ENCODE measurements around the gene C13orf46.

C13orf46 gene

DNA sequence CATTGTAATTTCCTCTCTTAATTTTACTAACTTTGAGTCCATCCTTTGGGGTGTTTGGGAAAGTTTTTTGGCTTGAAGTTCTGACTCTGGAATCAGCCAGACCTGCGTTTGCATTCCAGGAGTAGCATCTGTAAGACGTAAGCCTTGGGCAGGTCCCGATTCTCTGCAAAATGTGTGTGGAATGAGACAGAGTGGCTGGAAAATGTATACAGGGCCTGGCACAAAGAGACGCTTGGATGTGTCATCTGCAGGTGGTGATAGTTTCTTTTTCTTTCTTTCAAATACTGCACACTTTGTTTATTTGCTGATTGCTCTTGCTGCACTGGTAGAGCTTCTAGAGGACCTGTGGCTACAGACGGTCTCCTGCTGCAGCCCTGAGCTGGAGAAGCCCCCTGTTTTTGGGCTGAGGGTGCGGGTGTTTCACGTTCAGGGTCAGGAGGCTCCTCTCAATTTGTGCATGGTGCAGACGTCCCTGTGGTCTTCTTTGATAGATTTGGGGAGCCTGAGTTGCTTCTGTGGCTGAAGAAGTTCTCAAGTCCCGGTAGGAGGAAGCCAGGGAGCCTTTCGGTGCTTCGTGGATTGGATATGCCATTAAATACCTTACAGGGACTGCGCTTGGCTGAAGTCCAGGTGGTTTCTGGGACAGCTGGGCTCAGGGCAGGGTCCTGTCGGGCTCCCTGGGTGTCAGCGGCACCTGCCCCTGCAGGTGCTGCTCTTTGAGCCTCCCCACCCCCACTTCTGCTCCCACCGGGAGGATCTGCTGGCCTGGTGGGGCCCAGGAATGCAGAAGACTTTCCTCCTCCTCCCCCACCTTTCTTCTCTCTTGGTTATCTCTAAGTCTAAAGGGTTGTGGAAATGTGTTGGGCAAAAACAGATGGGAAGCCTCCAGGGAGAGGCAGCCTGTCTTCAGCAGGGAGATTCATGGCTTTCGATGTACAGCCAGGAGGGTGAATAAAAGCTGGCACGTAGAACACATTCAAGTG is 66.0 kb downstream of the C13orf46 start:
- DNase-seq (ENCODE audit: low read depth in 2 of 2) = no peak

DNA sequence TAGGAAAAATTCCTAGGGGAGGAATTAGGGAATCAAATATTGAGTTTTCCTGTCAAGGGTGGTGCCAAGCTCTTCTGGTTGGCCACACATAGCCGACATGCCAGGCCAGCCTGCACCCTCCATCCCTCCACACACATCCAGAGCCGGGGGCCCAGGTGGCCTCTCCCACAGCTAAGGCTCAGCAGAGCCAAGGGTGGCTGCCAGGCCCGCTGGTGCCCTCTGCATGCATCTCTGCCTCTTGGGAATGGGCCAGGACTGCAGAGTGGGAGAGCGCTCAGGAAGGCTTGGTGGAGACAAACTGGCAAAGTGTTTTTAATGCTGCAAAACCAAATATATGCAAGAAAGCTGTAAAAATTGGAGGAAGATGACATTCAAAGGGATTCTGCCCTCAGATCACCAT is 67.3 kb downstream of the C13orf46 start:
- DNase-seq (ENCODE audit: low read depth in 2 of 2) = no peak

DNA sequence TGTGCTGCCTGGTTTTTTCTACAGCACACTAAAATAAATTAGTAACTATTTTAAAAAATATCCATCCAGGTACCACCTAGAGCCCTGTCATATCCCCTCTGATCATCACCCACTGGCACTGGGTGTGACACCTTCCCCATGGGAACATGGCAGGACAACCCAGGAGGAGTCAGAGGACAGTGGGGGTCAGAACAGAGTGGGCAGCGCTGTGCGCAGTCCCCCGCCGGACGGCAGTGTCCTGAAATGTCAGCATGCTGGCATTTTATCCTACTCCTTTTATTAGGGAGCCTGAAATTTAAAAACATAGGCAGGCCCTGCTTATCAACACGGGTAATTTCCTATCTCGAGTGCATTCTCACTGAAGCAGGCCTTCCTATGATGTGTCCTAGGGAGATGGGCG is 67.9 kb downstream of the C13orf46 start:
- no peak for DNase-seq (ENCODE audit: low read depth in 2 of 2)

DNA sequence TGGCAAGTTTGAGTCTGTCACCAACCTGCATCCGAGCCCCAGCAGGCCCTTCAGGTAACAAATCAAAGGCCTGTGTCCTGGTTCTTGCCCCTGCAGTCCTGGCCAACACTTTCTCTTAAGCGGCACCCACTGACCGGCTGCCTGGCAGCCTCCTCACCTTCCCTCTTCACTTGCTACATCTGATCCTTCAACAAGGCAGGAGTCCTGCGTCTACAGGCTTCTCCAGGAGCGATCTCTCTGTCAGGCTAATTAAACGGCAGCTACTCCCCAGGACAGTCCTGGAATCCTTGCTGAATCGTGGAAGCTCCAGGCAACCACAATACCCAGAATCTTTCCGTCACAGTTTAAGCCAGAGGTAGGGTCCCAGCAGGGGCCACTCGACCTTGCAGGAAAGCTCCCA is 68.9 kb downstream of the C13orf46 start:
- no peak for DNase-seq (ENCODE audit: low read depth in 2 of 2)

DNA sequence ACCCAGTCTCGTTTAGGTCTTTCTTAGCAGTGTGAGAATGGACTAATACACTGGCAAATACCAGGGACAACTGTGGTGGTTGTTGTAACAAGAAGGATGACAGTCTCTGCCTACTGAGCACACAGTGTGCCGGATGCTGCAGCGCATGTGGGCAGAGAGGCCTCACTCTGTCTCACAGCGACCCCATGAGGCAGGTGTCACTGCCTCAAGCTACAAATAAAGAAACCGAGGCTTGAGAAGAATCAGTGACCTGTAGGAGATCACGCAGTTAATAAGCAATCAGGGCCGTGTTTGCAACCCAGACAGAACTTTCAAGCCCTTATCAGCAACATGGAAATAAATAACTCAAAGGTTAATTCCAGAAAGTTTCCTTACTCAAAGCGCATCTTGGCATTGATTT is 69.5 kb downstream of the C13orf46 start:
- DNase-seq (ENCODE audit: low read depth in 2 of 2) = no peak

DNA sequence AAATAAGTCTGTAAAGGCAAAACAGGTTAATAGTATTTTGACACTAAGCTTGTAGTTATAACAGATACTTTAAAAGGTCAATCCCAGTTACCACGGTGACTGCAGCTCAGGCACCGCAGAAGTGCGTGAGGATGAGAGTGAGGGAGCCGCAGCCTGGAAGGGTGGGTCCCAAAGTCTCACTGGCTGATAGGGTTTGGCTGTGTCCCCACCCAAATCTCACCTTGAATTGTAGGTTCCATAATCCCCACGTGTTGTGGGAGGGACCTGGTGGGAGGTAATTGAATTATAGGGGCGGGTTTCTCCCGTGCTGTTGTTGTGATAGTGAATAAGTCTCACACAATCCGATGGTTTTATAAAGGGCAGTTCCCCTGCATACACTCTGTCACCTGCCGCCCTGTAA is 70.0 kb downstream of the C13orf46 start:
- DNase-seq (ENCODE audit: low read depth in 2 of 2) = no peak
